SK-N-SH (cell line): ENCODE measurements around the gene PKP4. TPM values are rescaled to one million over a fixed set of nuclear protein-coding genes. Genes with fewer than 3 reads are reported as not detected.

Source experiments
- CTCF ChIA-PET: fragments of 300-600, 350-600 bp; formaldehyde crosslinking; extraction: SDS; loops from one replicate; lab custom pipeline; 2021; lab: Yijun Ruan, JAX
- POLR2A ChIA-PET: fragments of 350-600 bp; sonication (Branson Sonifier 250); formaldehyde crosslinking; extraction: SDS; loops from one replicate; lab custom pipeline; 2020; ENCODE audit warnings: antibody characterized with exemption, inconsistent platforms; lab: Yijun Ruan, JAX
- DNase-seq: peaks from one replicate; pipeline ENCODE4 v3.0.0; 2012
- H2AFZ ChIP-seq: fragments of 200-600 bp; sonication (generic); 2 replicates; pipeline ENCODE4 v1.8.1; 2016; ENCODE audit warnings: antibody characterized with exemption, mild to moderate bottlenecking, low read depth
- H3F3A ChIP-seq: fragments of 200-600 bp; sonication (generic); replicated peaks from 2 replicates; pipeline ENCODE3; 2016; ENCODE audit warnings: antibody characterized with exemption, mild to moderate bottlenecking; ENCODE audit not compliant: insufficient read depth
- H3K27ac ChIP-seq, 2 experiments: fragments of 200-500 bp in 1 of 2; fragments of 200-600 bp in 1 of 2; sonication (Bioruptor generic) in 1 of 2; sonication (generic), shearing (Covaris generic) in 1 of 2; 2 replicates each; pipeline versions ENCODE4 v1.5.1 to v1.6.1; 2014 to 2016; ENCODE audit warnings: low read depth in 2 of 2, inconsistent platforms in 1 of 2, low read length in 1 of 2, mild to moderate bottlenecking in 1 of 2, mixed read lengths in 1 of 2
- H3K27me3 ChIP-seq: fragments of 200-600 bp; sonication (generic), shearing (Covaris generic); 2 replicates; pipeline ENCODE4 v1.6.1; 2016; ENCODE audit warnings: mixed run types; ENCODE audit not compliant: insufficient read depth
- H3K36me3 ChIP-seq, 2 experiments: fragments of 200-500 bp in 1 of 2; fragments of 200-600 bp in 1 of 2; sonication (Bioruptor generic) in 1 of 2; sonication (generic) in 1 of 2; replicated peaks in 1 of 2; 2 replicates each; pipeline versions ENCODE3 to v1.5.1; 2014 to 2016; ENCODE audit warnings: low read length in 1 of 2, mild to moderate bottlenecking in 1 of 2; ENCODE audit not compliant: insufficient read depth in 2 of 2, control insufficient read depth in 1 of 2
- H3K4me1 ChIP-seq, 2 experiments: fragments of 200-500 bp in 1 of 2; fragments of 200-600 bp in 1 of 2; sonication (Bioruptor generic) in 1 of 2; sonication (generic), shearing (Covaris generic) in 1 of 2; 2 replicates each; pipeline versions ENCODE4 v1.5.1 to v1.6.1; 2014 to 2016; ENCODE audit warnings: low read depth in 1 of 2, low read length in 1 of 2, mixed run types in 1 of 2; ENCODE audit not compliant: insufficient read depth in 2 of 2, control insufficient read depth in 1 of 2
- H3K4me2 ChIP-seq: fragments of 200-600 bp; sonication (generic), shearing (Covaris generic); 2 replicates; pipeline ENCODE4 v1.6.1; 2017; ENCODE audit warnings: mixed run types
- H3K4me3 ChIP-seq, 2 experiments: fragments of 200-500 bp in 1 of 2; fragments of 200-600 bp in 1 of 2; sonication (Bioruptor generic) in 1 of 2; sonication (generic), shearing (Covaris generic) in 1 of 2; 2 replicates each; pipeline versions ENCODE4 v1.5.1 to v1.8.1; 2014 to 2016; ENCODE audit warnings: low read depth in 2 of 2, inconsistent platforms in 1 of 2, low read length in 1 of 2, mild to moderate bottlenecking in 1 of 2, mixed read lengths in 1 of 2, moderate library complexity in 1 of 2
- H3K79me2 ChIP-seq: fragments of 200-600 bp; sonication (generic); 2 replicates; pipeline ENCODE4 v1.8.1; 2017; ENCODE audit warnings: mild to moderate bottlenecking; ENCODE audit not compliant: insufficient read depth
- H3K9ac ChIP-seq: fragments of 200-600 bp; sonication (generic); 2 replicates; pipeline ENCODE4 v1.6.1; 2017; ENCODE audit warnings: mixed run types
- H3K9me2 ChIP-seq: fragments of 200-600 bp; sonication (generic); 2 replicates; pipeline ENCODE4 v1.6.1; 2017; ENCODE audit warnings: mixed run types
- H3K9me3 ChIP-seq: fragments of 200-600 bp; sonication (generic); 2 replicates; pipeline ENCODE4 v1.6.1; 2017; ENCODE audit warnings: mixed run types, mild to moderate bottlenecking, moderate library complexity
- H4K20me1 ChIP-seq: fragments of 200-600 bp; sonication (generic); 2 replicates; pipeline ENCODE4 v1.6.1; 2017; ENCODE audit warnings: mild to moderate bottlenecking, mixed run types; ENCODE audit not compliant: insufficient read depth
- EZH2phosphoT487 ChIP-seq: fragments of 200-600 bp; sonication (generic); IDR thresholded peaks from 2 replicates; pipeline ENCODE4 v1.6.1; 2017; ENCODE audit warnings: low read depth, mixed run types, mild to moderate bottlenecking, antibody characterized with exemption, moderate library complexity, borderline replicate concordance
- FOXJ3 ChIP-seq: sonication (generic); formaldehyde crosslinking; IDR thresholded peaks from 2 replicates; pipeline ENCODE4 v1.5.1; 2020; ENCODE audit warnings: mild to moderate bottlenecking, missing genetic modification reagents
- GABPA ChIP-seq: IDR thresholded peaks from 2 replicates; pipeline ENCODE4 v1.4.0; 2012; ENCODE audit warnings: low read depth, mild to moderate bottlenecking
- GATA2 ChIP-seq: sonication (generic); formaldehyde crosslinking; IDR thresholded peaks from 2 replicates; pipeline ENCODE4 v1.5.0; 2020; ENCODE audit warnings: mild to moderate bottlenecking, missing genetic modification reagents
- JUND ChIP-seq: IDR thresholded peaks from 2 replicates; pipeline ENCODE4 v1.4.0; 2012
- MEF2A ChIP-seq: IDR thresholded peaks from 2 replicates; pipeline ENCODE4 v1.4.0; 2012; ENCODE audit warnings: low read depth, borderline replicate concordance
- MXI1 ChIP-seq: IDR thresholded peaks from 2 replicates; pipeline ENCODE4 v1.6.1; 2012; ENCODE audit warnings: mild to moderate bottlenecking, low read depth, low read length, improper control_type of control experiment
- NFIC ChIP-seq: IDR thresholded peaks from 2 replicates; pipeline ENCODE4 v1.4.0; 2012; ENCODE audit warnings: borderline replicate concordance
- RXRA ChIP-seq: IDR thresholded peaks from 2 replicates; pipeline ENCODE4 v1.4.0; 2012; ENCODE audit warnings: low read depth, mild to moderate bottlenecking, borderline replicate concordance
- TAF1 ChIP-seq: IDR thresholded peaks from 2 replicates; pipeline ENCODE4 v1.6.1; 2012; ENCODE audit warnings: low read depth, mild to moderate bottlenecking, low read length, moderate library complexity, borderline replicate concordance
- TEAD4 ChIP-seq: IDR thresholded peaks from 2 replicates; pipeline ENCODE4 v1.4.0; 2012; ENCODE audit warnings: mild to moderate bottlenecking, borderline replicate concordance; ENCODE audit not compliant: insufficient read depth
- YY1 ChIP-seq: IDR thresholded peaks from 2 replicates; pipeline ENCODE4 v1.4.0; 2012; ENCODE audit warnings: low read depth, mild to moderate bottlenecking
- WGBS: methylation state at CpG from one replicate; pipeline ENCODE4 v1.1.6; 2017; ENCODE audit warnings: low lambda C conversion rate; 5-methylcytosine and 5-hydroxymethylcytosine counted together
- polyA plus RNA-seq, 3 experiments: library from polyadenylated mRNA; depleted of rRNA; stranded (reverse); fragments of >200 nt; gene quantifications; 2 replicates each; pipeline ENCODE4 v1.2.3, GENCODE V29; 2012
- TF ChIP-seq, protein P1 (sequence below): IDR thresholded peaks from 2 replicates; pipeline ENCODE4 v1.4.0; 2012; ENCODE audit warnings: low read depth, borderline replicate concordance
- TF ChIP-seq, protein P2 (sequence below): IDR thresholded peaks from 2 replicates; pipeline ENCODE4 v1.4.0; 2012; ENCODE audit warnings: low read depth, borderline replicate concordance

Gene PKP4
- polyA plus RNA-seq, 1 of the 3 experiments (the other 2 are of a cell fraction), result 10.9 TPM

GRCh38 chr2:158579928-158580327 lies 123.2 kb downstream of the PKP4 start:
- Histone ChIP-seq H2AFZ (no peak overlapping the region), H3K4me2 (no peak overlapping the region), H3K27ac (no peak overlapping the region), H3K79me2 (no peaks in the 10 kb centered on the region), H3K9ac (no peak overlapping the region), H3K4me1 (no peaks in the 10 kb centered on the region; a peak in 1 of 4 replicates), H3K4me3 (no peak overlapping the region), H3F3A (no peaks in the 10 kb centered on the region), H3K36me3 (no peaks in the 10 kb centered on the region), H3K9me2 (no peaks in the 10 kb centered on the region), H3K27me3 (no peaks in the 10 kb centered on the region), H4K20me1 (no peaks in the 10 kb centered on the region), H3K9me3 (no peaks in the 10 kb centered on the region)
- ChIA-PET POLR2A (no interaction called here), CTCF (no interaction called here)
- DNase-seq, result no peak
- 97% methylated on average over 2 of the region's 2 CpGs for WGBS
- TF ChIP-seq, protein P1, sequence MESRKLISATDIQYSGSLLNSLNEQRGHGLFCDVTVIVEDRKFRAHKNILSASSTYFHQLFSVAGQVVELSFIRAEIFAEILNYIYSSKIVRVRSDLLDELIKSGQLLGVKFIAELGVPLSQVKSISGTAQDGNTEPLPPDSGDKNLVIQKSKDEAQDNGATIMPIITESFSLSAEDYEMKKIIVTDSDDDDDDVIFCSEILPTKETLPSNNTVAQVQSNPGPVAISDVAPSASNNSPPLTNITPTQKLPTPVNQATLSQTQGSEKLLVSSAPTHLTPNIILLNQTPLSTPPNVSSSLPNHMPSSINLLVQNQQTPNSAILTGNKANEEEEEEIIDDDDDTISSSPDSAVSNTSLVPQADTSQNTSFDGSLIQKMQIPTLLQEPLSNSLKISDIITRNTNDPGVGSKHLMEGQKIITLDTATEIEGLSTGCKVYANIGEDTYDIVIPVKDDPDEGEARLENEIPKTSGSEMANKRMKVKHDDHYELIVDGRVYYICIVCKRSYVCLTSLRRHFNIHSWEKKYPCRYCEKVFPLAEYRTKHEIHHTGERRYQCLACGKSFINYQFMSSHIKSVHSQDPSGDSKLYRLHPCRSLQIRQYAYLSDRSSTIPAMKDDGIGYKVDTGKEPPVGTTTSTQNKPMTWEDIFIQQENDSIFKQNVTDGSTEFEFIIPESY, result no peak
- TF ChIP-seq MXI1 (no peak), YY1 (no peak), RXRA (no peak), TEAD4 (no peak)
- TF ChIP-seq, protein P2, sequence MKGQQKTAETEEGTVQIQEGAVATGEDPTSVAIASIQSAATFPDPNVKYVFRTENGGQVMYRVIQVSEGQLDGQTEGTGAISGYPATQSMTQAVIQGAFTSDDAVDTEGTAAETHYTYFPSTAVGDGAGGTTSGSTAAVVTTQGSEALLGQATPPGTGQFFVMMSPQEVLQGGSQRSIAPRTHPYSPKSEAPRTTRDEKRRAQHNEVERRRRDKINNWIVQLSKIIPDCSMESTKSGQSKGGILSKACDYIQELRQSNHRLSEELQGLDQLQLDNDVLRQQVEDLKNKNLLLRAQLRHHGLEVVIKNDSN, result no peak

DNA sequence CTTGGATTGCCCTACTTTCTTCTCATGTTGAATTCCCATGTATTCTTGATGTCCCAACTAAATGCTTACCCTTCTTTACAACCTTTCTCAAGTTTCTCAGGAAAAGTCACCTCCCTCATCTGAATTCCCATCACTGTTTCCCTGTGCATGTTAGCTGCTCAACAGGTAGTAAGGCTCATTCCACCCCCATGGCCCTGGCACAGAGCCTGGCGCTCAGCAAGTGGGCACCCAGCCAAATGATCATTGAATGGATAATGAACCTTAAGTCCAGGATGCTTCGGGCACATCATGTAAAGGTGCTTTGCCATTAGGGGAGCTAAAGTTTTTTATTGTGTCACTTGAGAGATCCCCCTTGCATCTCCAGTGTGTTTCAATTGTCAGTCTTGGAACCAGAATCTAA lies 124.0 kb downstream of the PKP4 start:
- Histone ChIP-seq H3F3A (no peaks in the 10 kb centered on the region), H3K4me1 (no peaks in the 10 kb centered on the region), H3K4me2 (no peak overlapping the region), H3K27me3 (no peaks in the 10 kb centered on the region), H3K9ac (no peak overlapping the region)
- WGBS, result 94% methylated on average over 2 of the region's 2 CpGs
- TF ChIP-seq FOXJ3 (CRISPR knock-in tag) (no peak), NFIC (0 out of 2 replicates have a peak, but pooled peaks have one; percentile 27)
- TF ChIP-seq, all 33 proteins: peak for 1
- ChIA-PET POLR2A (no interaction called here), CTCF (interaction anchor here (0.6 to 1.0 kb wide), 2 partner anchors 12 to 1270 kb away, joined by 3 to 4 read pairs; no protein-coding TSS in a partner anchor)
- Histone ChIP-seq H3K9me3 (no peaks in the 10 kb centered on the region), H3K36me3 (no peaks in the 10 kb centered on the region), H2AFZ (no peak overlapping the region), H3K27ac (no peak overlapping the region), H4K20me1 (no peaks in the 10 kb centered on the region), H3K9me2 (no peaks in the 10 kb centered on the region), H3K4me3 (no peak overlapping the region), H3K79me2 (no peaks in the 10 kb centered on the region)
- peak; percentile 6 for DNase-seq

- Histone ChIP-seq H3K4me2 (no peak overlapping the region), H3K36me3 (peaks cover 0 to 7% of the 10 kb centered on the region in 2 experiments), H3K4me3 (no peak overlapping the region), H3K9me2 (no peaks in the 10 kb centered on the region), H3K27ac (no peak overlapping the region), H3K79me2 (no peaks in the 10 kb centered on the region), H2AFZ (no peak overlapping the region), H3K4me1 (no peaks in the 10 kb centered on the region; a peak in 1 of 4 replicates), H3K9ac (no peak overlapping the region), H3K9me3 (no peaks in the 10 kb centered on the region), H3F3A (peaks cover 3% of the 10 kb centered on the region), H3K27me3 (no peaks in the 10 kb centered on the region), H4K20me1 (no peaks in the 10 kb centered on the region)
- DNase-seq, result no peak
- POLR2A ChIA-PET, result no interaction called here
- WGBS, result 100% methylated on average over 1 of the region's 1 CpG
- CTCF ChIA-PET, result no interaction called here
- TF ChIP-seq GATA2 (CRISPR knock-in tag) (no peak), MEF2A (no peak), TAF1 (no peak), YY1 (no peak), EZH2phosphoT487 (no peak), JUND (no peak), GABPA (no peak)
- TF ChIP-seq, protein P1, result no peak
Measured at GRCh38 chr2:158582670-158583069, 125.9 kb downstream of the PKP4 start.
